Neural progenitor cell (in vitro differentiated cells): ENCODE results near the gene LPCAT3.

Source experiments
- CTCF ChIP-seq: fragments of 200-600 bp; sonication (generic); IDR thresholded peaks from 2 replicates; pipeline ENCODE4 v1.5.1; 2017; ENCODE audit warnings: antibody characterized with exemption, mild to moderate bottlenecking
- EZH2 ChIP-seq: fragments of 200-600 bp; sonication (generic); IDR thresholded peaks from 2 replicates; pipeline ENCODE4 v1.6.1; 2017; ENCODE audit warnings: antibody characterized with exemption, mild to moderate bottlenecking, moderate library complexity

DNA sequence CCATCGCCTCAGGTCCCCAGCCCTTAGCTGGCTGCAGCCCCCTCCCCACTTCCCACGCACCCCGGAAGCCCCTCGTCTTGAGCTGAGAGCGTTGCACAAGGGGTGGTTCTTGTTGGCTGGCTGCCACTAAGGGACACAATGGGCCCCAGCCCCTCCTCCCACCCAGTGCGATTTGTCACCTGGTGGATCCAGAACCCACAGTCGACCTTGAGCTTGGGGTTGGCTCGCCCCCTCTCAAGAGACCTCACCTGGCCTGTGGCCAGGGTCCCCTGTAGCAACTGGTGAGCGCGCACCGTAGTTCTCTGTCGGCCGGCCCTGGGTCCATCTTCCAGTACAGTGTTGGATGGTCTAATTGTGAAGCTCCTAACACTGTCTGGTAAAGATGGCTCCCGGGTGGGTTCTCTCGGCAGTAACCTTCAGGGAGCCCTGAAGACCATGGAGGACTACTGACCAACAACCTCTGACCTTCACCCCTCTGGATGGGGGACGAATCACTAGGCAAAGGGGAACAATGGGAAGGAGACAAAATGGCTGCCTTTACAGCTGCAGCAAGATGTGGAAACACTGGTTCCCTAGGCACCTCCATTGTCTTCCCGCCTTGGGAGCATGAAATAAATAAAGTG lies 54.4 kb downstream of the LPCAT3 start:
- TF ChIP-seq CTCF (no peak), EZH2 (no peak)
